ENCODE measurements around the gene GSAP. TPM values are rescaled to one million over a fixed set of nuclear protein-coding genes. Genes with fewer than 3 reads are reported as not detected.

Gene GSAP
- total and polyA plus RNA-seq, 12 donors: 1.7 to 23.7 (median 7.9) TPM

- TF ChIP-seq CTCF (IDR thresholded peaks at IDR 0.05): no peak
- peak overlapping the region in 1 of 10 donors; percentile 32 for H3K27ac ChIP-seq
- WGBS, 2 donors: 83 to 91% methylated on average over 5 of the region's 5 CpGs
These were observed 17.8 kb upstream of the GSAP start for GRCh38 chr7:77433901-77434300.

GRCh38 chr7:77430927-77431326, 14.8 kb upstream of the GSAP start:
- intact Hi-C loops (cut with DNase I): loop anchor here in 3 of 10 donors (10.0 kb wide), 3 partner anchors 164 to 324 kb away; no protein-coding TSS in a partner anchor
- H3K36me3 ChIP-seq: no peaks in the 10 kb centered on the region
- peaks cover 0 to 58% (median 23%) of the 10 kb centered on the region in 9 donors for H3K4me1 ChIP-seq
- no peak overlapping the region for H3K27ac ChIP-seq
- H3K9me3 ChIP-seq: no peaks in the 10 kb centered on the region
- DNase-seq (no peak), ATAC-seq (no peak)
- no peaks in the 10 kb centered on the region for H3K27me3 ChIP-seq
- 69 to 76% methylated on average over 7 of the region's 7 CpGs for WGBS, 2 donors
- H3K4me3 ChIP-seq: no peak overlapping the region
- TF ChIP-seq CTCF (IDR thresholded peaks at IDR 0.05): no peak

More at GRCh38 chr7:77433901-77434300, 17.8 kb upstream of the GSAP start:
- H3K4me3 ChIP-seq: no peak overlapping the region
- H3K4me1 ChIP-seq: peaks cover 0 to 30% (median 5%) of the 10 kb centered on the region in 9 donors
- no peak for ATAC-seq
- intact Hi-C loops (cut with DNase I): loop anchor here in 3 of 10 donors (10.0 kb wide), 3 partner anchors 161 to 321 kb away; no protein-coding TSS in a partner anchor
- no peaks in the 10 kb centered on the region for H3K27me3 ChIP-seq
- DNase-seq: no peak
- H3K36me3 ChIP-seq: no peaks in the 10 kb centered on the region
- H3K9me3 ChIP-seq: no peaks in the 10 kb centered on the region

- ATAC-seq (peak; percentile 22 to 80 (median 67)), DNase-seq (peak in 1 of 2 donors; percentile 21)
- Histone ChIP-seq H3K27ac (peak overlapping the region in 6 of 10 donors; percentile 12 to 85 (median 33)), H3K4me1 (peaks cover 0 to 51% (median 30%) of the 10 kb centered on the region in 9 donors), H3K9me3 (no peaks in the 10 kb centered on the region), H3K4me3 (no peak overlapping the region), H3K27me3 (no peaks in the 10 kb centered on the region), H3K36me3 (no peaks in the 10 kb centered on the region)
- intact Hi-C loops (cut with DNase I): no loop called here
- 28 to 45% methylated on average over 10 of the region's 10 CpGs for WGBS, 2 donors
- no peak for TF ChIP-seq CTCF (IDR thresholded peaks at IDR 0.05)
These were observed 12.7 kb upstream of the GSAP start for GRCh38 chr7:77428777-77429231.

GRCh38 chr7:77427996-77428603, 12.0 kb upstream of the GSAP start:
- Histone ChIP-seq H3K4me1 (peaks cover 0 to 47% (median 30%) of the 10 kb centered on the region in 9 donors), H3K27ac (peak overlapping the region in 7 of 10 donors; percentile 2 to 85 (median 23)), H3K27me3 (no peaks in the 10 kb centered on the region), H3K36me3 (no peaks in the 10 kb centered on the region), H3K4me3 (no peak overlapping the region), H3K9me3 (no peaks in the 10 kb centered on the region)
- ATAC-seq (peak in 6 of 8 donors; percentile 32 to 64 (median 54)), DNase-seq (peak in 1 of 2 donors; percentile 18)
- WGBS, 2 donors: 70 to 72% methylated on average over 5 of the region's 5 CpGs
- TF ChIP-seq CTCF (IDR thresholded peaks at IDR 0.05): no peak
- intact Hi-C loops (cut with DNase I): no loop called here
